ENCODE results near the gene ARHGAP8. TPM values are rescaled to one million over a fixed set of nuclear protein-coding genes. Genes with fewer than 3 reads are reported as not detected.

The ARHGAP8 gene
- total and polyA plus RNA-seq, 2 experiments from 2014 or later: 62.8 to 64.9 TPM

DNA sequence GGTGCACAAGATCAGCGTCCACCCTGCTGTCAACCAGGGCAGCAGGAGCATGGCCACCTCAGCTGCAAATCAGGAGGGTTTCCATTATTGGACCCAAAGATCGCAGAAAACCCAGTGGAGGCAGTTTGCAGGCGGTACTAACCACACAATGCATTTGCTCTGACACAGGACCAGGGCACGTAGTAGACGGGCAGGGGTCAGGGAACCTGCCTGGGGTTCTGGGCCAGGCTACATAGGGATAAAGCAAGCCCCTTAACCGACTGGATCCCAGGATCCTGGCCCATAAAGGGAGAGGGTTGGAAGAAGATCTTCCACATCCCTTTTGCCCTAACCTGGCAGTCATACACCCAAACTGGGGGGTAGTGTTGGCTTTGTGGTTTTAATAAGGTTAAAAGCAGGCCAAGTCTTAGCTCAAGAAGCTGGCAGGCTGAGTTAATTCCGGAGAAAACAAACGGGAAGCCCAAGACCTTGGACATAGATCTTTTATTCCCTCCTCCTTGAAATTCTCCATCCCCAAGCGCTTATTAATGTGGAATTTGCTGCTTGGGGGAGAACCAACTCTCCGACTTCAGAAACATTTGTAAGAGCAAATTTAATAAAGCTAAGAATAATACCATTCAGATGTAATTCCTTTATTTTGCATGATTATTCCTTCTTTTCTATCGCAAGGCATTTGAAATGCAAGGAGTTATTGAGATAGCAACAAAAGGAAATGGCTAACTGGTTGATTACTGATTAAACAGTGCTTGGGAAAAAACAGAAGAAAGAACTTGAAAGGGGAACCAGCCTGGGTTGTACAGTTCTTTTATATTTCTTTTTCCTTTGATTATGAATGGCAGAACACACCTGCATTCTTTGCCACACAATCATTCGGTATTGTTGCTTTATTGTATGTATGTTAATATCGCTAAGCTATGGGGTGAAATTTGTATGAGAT, 6.3 kb upstream of the ARHGAP8 start:
- no peak for DNase-seq (ENCODE audit: low spot score)
- Histone ChIP-seq H3K36me3 (ENCODE audit: insufficient read depth) (no peaks in the 10 kb centered on the region), H2AFZ (no peak overlapping the region), H3K27ac (ENCODE audit: low read depth) (no peak overlapping the region), H3K9me2 (ENCODE audit: insufficient read depth) (peaks cover 4% of the 10 kb centered on the region; the same call in 1 of the 2 replicates), H3K27me3 (ENCODE audit: insufficient read depth) (no peaks in the 10 kb centered on the region), H3K79me2 (replicated peaks; ENCODE audit: insufficient read depth) (no peaks in the 10 kb centered on the region), H3F3A (replicated peaks; ENCODE audit: low read depth) (0 out of 2 replicates have a peak, but pooled peaks cover 5% of the 10 kb centered on the region), H4K20me1 (replicated peaks; ENCODE audit: insufficient read depth) (no peaks in the 10 kb centered on the region), H3K4me2 (peak overlapping the region; percentile 64), H3K4me3 (peak overlapping the region; percentile 24), H3K4me1 (ENCODE audit: insufficient read depth) (peaks cover 27% of the 10 kb centered on the region)
- ATAC-seq: peak; percentile 54
- Mint-ChIP-seq H3K9me3 (no peaks in the 10 kb centered on the region), H3K36me3 (ENCODE audit: low read depth) (no peaks in the 10 kb centered on the region), H3K4me1 (peaks cover 17% of the 10 kb centered on the region), H3K27ac (no peak overlapping the region), H3K4me3 (no peak overlapping the region), H3K27me3 (ENCODE audit: insufficient read depth, low read depth, poor library complexity) (peaks cover 11% of the 10 kb centered on the region)
- TF ChIP-seq STAT1 (IDR thresholded peaks at IDR 0.05; ENCODE audit: unreplicated experiment): no peak
- no peak for TF ChIP-seq NANOG (IDR thresholded peaks at IDR 0.05; ENCODE audit: borderline replicate concordance)
- TF ChIP-seq, protein P1, sequence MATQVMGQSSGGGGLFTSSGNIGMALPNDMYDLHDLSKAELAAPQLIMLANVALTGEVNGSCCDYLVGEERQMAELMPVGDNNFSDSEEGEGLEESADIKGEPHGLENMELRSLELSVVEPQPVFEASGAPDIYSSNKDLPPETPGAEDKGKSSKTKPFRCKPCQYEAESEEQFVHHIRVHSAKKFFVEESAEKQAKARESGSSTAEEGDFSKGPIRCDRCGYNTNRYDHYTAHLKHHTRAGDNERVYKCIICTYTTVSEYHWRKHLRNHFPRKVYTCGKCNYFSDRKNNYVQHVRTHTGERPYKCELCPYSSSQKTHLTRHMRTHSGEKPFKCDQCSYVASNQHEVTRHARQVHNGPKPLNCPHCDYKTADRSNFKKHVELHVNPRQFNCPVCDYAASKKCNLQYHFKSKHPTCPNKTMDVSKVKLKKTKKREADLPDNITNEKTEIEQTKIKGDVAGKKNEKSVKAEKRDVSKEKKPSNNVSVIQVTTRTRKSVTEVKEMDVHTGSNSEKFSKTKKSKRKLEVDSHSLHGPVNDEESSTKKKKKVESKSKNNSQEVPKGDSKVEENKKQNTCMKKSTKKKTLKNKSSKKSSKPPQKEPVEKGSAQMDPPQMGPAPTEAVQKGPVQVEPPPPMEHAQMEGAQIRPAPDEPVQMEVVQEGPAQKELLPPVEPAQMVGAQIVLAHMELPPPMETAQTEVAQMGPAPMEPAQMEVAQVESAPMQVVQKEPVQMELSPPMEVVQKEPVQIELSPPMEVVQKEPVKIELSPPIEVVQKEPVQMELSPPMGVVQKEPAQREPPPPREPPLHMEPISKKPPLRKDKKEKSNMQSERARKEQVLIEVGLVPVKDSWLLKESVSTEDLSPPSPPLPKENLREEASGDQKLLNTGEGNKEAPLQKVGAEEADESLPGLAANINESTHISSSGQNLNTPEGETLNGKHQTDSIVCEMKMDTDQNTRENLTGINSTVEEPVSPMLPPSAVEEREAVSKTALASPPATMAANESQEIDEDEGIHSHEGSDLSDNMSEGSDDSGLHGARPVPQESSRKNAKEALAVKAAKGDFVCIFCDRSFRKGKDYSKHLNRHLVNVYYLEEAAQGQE (IDR thresholded peaks at IDR 0.05; ENCODE audit: unreplicated experiment): no peak
- TF ChIP-seq EZH2phosphoT487 (IDR thresholded peaks at IDR 0.05; ENCODE audit: unreplicated experiment): no peak
- TF ChIP-seq, protein P2, sequence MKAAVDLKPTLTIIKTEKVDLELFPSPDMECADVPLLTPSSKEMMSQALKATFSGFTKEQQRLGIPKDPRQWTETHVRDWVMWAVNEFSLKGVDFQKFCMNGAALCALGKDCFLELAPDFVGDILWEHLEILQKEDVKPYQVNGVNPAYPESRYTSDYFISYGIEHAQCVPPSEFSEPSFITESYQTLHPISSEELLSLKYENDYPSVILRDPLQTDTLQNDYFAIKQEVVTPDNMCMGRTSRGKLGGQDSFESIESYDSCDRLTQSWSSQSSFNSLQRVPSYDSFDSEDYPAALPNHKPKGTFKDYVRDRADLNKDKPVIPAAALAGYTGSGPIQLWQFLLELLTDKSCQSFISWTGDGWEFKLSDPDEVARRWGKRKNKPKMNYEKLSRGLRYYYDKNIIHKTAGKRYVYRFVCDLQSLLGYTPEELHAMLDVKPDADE (IDR thresholded peaks at IDR 0.05): no peak
- TF ChIP-seq JUNB (IDR thresholded peaks at IDR 0.05; ENCODE audit: unreplicated experiment): no peak
- no peak for TF ChIP-seq ZNF114 (CRISPR knock-in tag; IDR thresholded peaks at IDR 0.05)
- no peak for TF ChIP-seq ZNF331 (CRISPR knock-in tag; IDR thresholded peaks at IDR 0.05; ENCODE audit: low read depth)
- TF ChIP-seq, protein P3, sequence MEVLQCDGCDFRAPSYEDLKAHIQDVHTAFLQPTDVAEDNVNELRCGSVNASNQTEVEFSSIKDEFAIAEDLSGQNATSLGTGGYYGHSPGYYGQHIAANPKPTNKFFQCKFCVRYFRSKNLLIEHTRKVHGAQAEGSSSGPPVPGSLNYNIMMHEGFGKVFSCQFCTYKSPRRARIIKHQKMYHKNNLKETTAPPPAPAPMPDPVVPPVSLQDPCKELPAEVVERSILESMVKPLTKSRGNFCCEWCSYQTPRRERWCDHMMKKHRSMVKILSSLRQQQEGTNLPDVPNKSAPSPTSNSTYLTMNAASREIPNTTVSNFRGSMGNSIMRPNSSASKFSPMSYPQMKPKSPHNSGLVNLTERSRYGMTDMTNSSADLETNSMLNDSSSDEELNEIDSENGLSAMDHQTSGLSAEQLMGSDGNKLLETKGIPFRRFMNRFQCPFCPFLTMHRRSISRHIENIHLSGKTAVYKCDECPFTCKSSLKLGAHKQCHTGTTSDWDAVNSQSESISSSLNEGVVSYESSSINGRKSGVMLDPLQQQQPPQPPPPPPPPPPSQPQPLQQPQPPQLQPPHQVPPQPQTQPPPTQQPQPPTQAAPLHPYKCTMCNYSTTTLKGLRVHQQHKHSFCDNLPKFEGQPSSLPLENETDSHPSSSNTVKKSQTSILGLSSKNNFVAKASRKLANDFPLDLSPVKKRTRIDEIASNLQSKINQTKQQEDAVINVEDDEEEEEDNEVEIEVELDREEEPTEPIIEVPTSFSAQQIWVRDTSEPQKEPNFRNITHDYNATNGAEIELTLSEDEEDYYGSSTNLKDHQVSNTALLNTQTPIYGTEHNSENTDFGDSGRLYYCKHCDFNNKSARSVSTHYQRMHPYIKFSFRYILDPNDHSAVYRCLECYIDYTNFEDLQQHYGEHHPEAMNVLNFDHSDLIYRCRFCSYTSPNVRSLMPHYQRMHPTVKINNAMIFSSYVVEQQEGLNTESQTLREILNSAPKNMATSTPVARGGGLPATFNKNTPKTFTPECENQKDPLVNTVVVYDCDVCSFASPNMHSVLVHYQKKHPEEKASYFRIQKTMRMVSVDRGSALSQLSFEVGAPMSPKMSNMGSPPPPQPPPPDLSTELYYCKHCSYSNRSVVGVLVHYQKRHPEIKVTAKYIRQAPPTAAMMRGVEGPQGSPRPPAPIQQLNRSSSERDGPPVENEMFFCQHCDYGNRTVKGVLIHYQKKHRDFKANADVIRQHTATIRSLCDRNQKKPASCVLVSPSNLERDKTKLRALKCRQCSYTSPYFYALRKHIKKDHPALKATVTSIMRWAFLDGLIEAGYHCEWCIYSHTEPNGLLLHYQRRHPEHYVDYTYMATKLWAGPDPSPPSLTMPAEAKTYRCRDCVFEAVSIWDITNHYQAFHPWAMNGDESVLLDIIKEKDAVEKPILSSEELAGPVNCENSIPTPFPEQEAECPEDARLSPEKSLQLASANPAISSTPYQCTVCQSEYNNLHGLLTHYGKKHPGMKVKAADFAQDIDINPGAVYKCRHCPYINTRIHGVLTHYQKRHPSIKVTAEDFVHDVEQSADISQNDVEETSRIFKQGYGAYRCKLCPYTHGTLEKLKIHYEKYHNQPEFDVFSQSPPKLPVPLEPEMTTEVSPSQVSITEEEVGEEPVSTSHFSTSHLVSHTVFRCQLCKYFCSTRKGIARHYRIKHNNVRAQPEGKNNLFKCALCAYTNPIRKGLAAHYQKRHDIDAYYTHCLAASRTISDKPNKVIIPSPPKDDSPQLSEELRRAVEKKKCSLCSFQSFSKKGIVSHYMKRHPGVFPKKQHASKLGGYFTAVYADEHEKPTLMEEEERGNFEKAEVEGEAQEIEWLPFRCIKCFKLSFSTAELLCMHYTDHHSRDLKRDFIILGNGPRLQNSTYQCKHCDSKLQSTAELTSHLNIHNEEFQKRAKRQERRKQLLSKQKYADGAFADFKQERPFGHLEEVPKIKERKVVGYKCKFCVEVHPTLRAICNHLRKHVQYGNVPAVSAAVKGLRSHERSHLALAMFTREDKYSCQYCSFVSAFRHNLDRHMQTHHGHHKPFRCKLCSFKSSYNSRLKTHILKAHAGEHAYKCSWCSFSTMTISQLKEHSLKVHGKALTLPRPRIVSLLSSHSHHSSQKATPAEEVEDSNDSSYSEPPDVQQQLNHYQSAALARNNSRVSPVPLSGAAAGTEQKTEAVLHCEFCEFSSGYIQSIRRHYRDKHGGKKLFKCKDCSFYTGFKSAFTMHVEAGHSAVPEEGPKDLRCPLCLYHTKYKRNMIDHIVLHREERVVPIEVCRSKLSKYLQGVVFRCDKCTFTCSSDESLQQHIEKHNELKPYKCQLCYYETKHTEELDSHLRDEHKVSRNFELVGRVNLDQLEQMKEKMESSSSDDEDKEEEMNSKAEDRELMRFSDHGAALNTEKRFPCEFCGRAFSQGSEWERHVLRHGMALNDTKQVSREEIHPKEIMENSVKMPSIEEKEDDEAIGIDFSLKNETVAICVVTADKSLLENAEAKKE (CRISPR knock-in tag; IDR thresholded peaks at IDR 0.05): no peak
- TF ChIP-seq POLR2AphosphoS5 (IDR thresholded peaks at IDR 0.05; ENCODE audit: low read depth): no peak
- TF ChIP-seq, protein P4, sequence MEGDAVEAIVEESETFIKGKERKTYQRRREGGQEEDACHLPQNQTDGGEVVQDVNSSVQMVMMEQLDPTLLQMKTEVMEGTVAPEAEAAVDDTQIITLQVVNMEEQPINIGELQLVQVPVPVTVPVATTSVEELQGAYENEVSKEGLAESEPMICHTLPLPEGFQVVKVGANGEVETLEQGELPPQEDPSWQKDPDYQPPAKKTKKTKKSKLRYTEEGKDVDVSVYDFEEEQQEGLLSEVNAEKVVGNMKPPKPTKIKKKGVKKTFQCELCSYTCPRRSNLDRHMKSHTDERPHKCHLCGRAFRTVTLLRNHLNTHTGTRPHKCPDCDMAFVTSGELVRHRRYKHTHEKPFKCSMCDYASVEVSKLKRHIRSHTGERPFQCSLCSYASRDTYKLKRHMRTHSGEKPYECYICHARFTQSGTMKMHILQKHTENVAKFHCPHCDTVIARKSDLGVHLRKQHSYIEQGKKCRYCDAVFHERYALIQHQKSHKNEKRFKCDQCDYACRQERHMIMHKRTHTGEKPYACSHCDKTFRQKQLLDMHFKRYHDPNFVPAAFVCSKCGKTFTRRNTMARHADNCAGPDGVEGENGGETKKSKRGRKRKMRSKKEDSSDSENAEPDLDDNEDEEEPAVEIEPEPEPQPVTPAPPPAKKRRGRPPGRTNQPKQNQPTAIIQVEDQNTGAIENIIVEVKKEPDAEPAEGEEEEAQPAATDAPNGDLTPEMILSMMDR (conservative IDR thresholded peaks at IDR 0.05; ENCODE audit: low read depth in 2 of 2): no peak
- TF ChIP-seq CREB1 (CRISPR knock-in tag; IDR thresholded peaks at IDR 0.05; ENCODE audit: low read depth): no peak
- TF ChIP-seq EZH2 (IDR thresholded peaks at IDR 0.05; ENCODE audit: low read depth, unreplicated experiment): no peak
